NCI-H1436 (cell line): Measurements from ENCODE around the gene NFIC.
A peak's percentile ranks its signal among the peaks of the same experiment; 100 is the strongest.
"Not testable (repeated sequence)": the region's sequence is repeated elsewhere in the genome, so short reads cannot be mapped to it uniquely, and the experiment has no call there.

Experiments
- DNase-seq: peaks from one replicate; lab custom pipeline; 2025; lab: John Stamatoyannopoulos, UW

NFIC gene

GRCh38 chr19:3373971-3374368 lies 7.6 kb downstream of the NFIC start:
- no peak for DNase-seq

GRCh38 chr19:3374369-3375112 lies 8.2 kb downstream of the NFIC start:
- no peak for DNase-seq

GRCh38 chr19:3375221-3376090 lies 9.1 kb downstream of the NFIC start:
- no peak for DNase-seq

GRCh38 chr19:3376091-3376455 lies 9.7 kb downstream of the NFIC start:
- DNase-seq: not testable (repeated sequence)

DNA sequence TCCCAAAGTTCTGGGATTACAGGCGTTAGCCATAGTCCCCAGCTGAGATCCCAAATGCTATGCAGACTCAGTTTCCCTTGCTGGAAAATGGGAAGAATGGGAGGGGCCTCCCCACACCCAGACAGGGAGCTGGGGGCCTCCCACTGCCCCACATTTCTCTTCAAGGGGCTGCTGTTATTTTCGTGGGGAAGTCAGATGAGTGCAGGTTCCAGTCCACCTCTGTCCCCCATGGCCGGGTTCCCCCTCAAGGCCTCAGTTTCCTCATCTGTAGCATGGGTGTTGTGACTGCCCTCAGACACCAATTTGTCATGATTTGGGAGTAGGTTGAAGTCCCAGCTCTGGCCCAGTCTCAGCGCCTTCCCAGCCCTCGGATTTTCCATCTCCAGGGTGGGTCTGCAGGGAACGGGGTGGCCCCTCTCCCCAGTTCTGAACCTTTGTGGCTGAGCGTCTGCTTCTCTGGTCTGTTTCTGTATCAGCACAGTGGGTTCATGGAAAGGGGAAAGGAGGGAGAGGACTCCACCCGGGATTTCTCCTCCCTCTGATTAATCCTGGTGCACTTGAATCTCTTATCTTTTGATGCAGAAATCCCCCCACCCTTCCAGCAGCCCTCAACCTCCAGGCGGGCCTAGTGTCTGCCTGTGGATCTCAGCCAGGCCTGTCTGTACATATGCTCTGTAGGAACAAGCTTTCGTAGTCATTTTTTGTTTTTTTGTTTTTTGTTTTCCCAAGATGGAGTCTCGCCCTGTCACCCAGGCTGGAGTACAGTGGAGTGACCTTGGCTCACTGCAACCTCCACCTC lies 12.2 kb downstream of the NFIC start:
- no peak for DNase-seq

DNA sequence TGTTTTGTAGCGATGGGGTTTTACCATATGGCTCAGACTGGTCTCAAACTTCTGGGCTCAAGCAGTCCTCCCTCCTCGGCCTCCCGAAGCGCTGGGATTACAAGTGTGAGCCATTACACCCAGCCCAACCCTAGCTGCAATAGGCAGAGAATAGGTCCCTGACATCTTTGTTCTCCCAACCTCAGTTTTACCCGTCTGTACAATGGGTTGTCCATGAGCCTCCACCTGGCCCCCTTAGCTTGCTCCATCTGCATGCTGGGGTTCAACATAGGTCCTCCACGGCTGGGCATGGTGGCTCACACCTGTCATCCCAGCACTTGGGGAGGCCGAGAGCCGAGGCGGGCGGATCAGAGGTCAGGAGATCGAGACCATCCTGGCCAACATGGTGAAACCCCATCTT lies 14.4 kb downstream of the NFIC start:
- no peak for DNase-seq

- no peak for DNase-seq
These were observed 15.5 kb downstream of the NFIC start for GRCh38 chr19:3381701-3382372.

DNA sequence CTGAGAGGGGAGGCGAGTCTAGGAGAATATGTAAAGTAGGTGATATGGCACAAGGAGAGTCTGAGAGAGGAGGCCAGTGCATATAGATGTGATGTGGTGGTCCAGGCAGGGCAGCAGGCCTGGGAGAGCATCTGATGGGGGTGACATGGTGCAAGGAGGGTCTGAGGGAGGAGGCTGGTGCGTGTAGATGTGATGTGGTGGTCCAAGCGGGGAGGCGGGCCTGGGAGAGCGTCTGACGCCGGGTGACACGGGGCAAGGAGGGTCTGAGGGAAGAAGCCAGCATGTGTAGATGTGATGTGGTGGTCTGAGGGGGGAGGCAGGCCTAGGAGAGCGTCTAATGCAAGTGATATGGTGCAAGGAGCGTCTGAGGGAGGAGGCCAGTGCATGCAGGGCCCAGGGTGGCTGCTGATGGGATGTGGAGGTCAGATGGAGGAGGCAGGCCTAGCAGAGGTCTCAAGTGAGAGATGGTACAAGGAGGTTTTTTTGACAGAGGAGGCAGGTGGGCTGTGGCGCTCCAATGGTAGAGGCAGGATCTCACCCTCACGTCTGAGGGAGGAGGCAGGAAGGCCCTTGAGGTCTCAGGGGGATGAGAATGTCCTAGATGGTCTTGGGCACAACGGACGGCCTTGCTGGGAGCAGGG lies 16.2 kb downstream of the NFIC start:
- DNase-seq: no peak

- no peak for DNase-seq
These were observed 16.8 kb downstream of the NFIC start for GRCh38 chr19:3383121-3383722.

DNA sequence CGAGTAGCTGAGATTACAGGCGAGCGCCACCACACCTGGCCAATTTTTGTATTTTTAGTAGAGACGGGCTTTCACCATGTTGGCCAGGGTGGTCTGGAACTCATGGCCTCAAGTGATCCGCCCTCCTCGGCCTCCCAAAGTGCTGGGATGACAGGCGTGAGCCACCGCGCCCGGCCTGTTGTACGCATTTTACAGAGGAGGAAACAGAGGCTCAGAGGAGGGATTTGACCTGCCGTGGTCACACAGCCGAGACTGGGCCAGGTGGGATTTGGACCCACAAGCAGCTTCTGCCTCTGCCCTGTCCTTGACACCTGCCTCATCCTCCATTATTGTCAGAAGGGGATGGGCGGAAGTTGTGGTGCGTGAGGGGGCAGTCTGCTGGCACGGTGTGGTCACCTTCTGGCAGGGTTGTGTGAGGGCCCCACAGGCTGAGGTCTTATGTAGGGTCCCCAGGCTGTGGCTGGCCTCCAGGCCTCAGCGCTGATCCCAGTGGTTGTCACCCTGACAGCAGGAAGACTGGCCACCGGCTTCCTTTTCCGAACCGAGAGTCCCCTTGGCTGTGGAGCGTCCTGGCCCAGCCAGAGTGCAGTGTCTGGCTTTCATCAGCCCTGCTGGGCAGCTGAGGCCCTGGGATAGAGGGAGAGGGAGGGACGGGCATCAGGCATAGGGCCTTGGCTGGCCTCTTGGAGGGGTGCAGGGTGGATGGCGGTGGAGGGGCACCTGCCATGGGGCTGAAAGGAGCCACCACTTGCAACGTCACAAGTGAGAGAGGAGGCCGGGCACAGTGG lies 20.3 kb downstream of the NFIC start:
- DNase-seq: no peak

DNA sequence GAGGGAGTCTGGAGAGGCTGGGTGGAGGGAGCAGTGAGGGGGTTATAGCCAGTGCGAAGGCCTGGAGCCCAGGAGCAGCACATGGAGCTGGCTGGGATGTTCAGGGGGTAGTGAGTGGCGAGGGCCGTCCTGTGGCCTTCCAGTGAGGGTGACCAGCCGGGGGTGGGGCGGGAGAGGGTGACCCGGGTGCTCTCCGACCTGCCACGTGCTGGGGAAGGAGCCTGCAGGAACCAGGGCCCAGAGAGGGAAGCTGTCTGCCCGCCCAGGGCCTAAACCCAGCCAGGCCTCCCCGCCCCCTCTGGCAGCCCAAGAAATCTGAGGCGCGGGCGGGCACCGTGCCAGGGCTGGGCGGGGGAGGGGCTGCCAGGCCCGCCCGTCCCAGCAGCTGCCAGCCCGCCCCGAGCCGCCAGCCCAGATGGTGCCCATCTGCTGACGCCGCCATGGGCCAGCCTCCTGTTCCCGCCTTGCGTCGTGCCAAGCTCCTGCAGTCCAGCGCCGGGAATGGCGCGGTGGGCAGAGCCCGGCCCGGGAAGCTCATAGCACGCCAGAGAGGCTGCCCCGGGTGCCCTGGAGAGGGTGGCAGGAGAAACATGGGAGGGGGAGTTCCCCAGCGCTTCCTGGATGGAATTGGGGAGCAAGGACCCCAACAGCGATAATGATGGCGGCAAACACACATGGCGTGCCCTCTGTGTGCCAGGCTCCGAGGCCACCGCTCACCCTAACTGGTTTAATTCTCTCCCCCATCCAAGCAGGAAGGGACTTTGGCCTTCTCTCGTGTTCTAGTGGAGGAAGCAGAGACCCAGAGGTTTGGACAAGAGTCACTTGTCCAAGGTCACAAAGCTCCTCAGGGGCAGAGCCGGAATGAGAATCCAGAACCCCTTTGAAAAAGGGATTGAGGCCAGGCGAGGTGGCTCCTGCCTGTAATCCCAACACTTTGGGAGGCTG lies 21.5 kb downstream of the NFIC start:
- DNase-seq: peak; percentile 84

DNA sequence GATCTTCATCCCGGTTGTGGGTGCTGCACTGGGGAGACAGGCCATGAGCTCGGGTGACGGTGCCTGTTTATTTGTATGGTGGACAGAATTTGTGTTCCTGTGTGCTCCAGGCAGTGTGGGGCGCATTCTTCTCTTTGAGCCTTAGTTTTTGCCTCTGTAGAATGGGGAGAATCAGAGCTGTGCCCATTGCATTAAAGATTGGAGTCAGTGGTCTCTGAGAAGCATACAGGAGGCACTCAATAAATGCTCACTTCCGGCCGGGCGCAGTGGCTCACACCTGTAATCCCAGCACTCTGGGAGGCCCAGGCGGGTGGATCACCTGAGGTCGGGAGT lies 23.0 kb downstream of the NFIC start:
- no peak for DNase-seq

DNA sequence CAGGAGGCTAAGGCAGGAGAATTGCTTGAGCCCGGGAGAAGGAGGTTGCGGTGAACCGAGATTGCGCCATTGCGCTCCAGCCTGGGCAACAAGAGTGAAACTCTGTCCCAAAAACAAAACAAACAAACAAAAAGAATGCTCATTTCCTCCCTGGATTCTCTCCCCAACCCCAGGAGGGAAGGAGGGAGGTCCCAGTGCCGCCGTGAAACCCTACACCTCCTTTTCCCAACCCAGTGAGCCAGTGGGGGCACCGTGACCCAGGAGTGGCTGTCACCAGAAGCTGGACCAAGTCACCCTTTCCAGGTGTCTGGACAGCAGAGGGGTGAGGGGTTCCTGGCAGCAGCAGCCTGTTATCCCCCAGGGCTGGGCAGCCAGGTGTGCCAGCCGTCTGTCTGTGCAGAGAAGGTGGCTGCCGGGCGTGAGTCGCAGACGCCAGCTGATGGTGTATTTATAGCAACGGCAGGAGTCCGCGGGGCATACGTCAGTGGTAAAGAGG lies 23.5 kb downstream of the NFIC start:
- no peak for DNase-seq

DNA sequence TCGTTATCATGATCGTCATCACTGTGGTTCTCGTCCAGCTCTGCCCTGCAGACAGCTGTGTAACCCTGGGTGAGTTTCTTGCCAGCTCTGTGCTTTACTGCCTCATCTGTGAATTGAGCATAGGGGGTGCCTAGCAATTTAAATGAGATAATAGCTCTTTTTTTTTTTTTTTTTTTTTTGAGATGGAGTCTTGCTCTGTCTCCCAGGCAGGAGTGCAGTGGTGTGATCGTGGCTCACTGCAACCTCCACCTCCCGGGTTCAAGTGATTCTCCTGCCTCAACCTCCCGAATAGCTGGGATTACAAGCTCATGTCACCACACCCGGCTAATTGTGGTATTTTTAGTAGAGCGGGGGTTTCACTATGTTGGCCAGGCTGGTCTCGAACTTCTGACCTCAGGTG lies 25.5 kb downstream of the NFIC start:
- DNase-seq: not testable (repeated sequence)

- no peak for DNase-seq
These were observed 26.1 kb downstream of the NFIC start for GRCh38 chr19:3392480-3392879.

DNA sequence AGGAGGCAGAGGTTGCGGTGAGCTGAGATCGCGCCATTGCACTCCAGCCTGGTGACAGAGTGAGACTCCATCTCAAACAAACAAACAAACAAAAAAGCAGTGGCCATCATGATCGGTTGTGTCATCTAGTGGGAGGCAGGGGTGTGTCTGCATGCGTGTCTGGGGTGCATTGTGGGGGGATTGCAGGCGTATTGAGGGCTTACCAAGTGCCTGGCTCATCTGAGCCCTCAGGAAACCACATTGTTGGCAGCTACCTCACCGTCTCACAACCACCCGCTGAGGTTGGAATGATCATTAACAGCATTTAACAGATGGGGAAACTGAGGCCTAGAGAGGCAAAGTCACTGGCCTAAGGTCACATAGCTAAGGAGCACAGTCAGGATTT lies 30.5 kb downstream of the NFIC start:
- DNase-seq: no peak

DNA sequence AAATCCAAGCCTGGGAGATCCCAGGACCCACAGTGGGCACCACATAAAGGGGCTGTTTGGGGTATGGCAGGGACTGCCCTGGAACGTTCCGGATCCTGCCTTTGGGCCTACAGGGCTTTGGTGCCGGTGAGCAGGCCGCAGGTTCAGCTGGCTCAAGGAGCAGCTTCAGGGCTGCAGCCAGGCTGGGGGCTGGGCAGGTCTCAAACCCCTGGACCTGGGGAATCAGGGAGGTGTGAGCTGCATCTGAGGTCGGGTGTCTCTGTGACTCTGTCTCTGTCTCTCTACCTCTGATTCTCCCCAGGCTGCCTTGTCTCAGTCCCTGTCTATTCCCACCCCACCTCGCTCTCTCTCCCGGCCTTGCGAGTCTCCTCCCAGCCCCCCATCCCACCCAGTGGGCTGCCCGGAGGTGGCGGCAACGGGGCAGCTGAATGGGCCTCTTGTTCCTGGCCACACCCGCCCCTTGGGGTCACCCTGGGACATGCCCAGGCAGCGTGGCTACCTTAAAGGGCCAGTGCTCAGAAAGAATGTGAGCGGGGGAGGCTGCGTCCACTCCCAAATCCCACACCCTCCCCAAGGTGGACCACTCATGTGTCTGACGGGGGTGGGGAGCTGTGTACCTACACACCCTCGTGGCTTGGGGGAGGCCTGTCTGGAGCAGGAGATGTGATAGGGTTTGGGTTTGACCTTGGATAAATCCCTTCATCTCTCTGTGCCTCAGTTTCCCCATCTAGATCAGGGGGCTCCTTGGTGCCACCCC lies 31.1 kb downstream of the NFIC start:
- no peak for DNase-seq

DNA sequence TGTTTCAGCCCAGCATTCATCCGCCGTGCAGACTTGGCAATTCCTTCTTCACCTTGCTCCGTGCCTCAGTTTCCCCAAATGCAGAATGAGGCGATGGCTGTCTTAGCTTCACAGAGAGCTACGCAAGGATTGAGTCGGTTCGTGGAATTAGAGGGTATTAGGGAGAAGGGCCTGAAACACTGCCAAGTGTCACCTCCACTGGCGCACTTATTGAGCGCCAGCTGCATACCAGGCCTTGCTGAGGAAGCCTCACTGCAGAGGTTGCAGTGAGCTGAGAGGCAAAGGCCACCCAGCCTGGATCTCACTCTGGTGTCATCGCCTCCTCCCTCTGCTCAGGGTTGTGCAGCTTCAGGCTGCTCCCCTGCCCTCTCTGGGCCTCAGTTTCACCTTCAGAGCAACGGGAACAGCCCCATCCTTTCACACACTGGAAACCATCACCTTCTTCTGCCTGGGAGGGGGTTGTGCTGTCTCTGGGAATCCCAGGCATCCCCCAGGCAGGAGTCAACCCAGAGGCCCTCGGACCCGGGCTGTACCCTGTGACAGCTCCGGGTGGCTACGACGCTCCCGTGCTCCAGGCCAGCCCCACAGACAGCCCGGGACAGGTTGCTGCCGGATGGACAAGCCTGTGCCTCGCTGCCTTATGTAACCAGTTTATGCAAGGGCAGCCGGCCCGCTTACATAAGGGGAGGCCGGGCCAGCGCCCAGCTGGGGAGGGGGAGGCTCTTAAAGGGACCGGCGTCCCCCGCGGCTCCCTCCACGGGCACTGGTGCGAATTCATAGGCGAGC lies 31.9 kb downstream of the NFIC start:
- no peak for DNase-seq
